A673 (cell line): ENCODE data around the gene MOV10. TPM values are rescaled to one million over a fixed set of nuclear protein-coding genes. Genes with fewer than 3 reads are reported as not detected.

Experiments used
- BruUV-seq: library from RNA; stranded (reverse); fragments of 400-500 nt; replicated peaks from 2 replicates; lab custom pipeline; 2021; lab: Mats Ljungman, UMichigan
- CTCF ChIA-PET: fragments of 300-600 bp; sonication (Branson Sonifier 250); formaldehyde crosslinking; loops from one replicate; lab custom pipeline; 2022; ENCODE audit warnings: antibody characterized with exemption; lab: Charles Lee
- POLR2A ChIA-PET: fragments of 300-600 bp; sonication (Branson Sonifier 250); formaldehyde crosslinking; loops from one replicate; lab custom pipeline; 2022; ENCODE audit warnings: antibody characterized with exemption; ENCODE audit not compliant: low non-redundant PET; lab: Charles Lee
- DNase-seq: peaks from one replicate; pipeline ENCODE4 v3.0.0-alpha.2; 2015; ENCODE audit warnings: low spot score
- H3K27ac ChIP-seq: fragments of 200-600 bp; sonication (generic); 2 replicates; pipeline ENCODE4 v1.5.1; 2016; ENCODE audit warnings: mixed run types, low read depth, mild to moderate bottlenecking, mixed read lengths, antibody characterized with exemption, low read length; ENCODE audit not compliant: poor library complexity, severe bottlenecking
- H3K27me3 ChIP-seq: fragments of 200-600 bp; sonication (generic); replicated peaks from 2 replicates; pipeline ENCODE4 v1.6.1; 2017; ENCODE audit warnings: mixed run types, low read depth, mild to moderate bottlenecking, mixed read lengths, antibody characterized with exemption, low read length; ENCODE audit not compliant: insufficient read depth, poor library complexity
- H3K36me3 ChIP-seq: fragments of 200-600 bp; sonication (generic); 2 replicates; pipeline ENCODE4 v1.6.1; 2016; ENCODE audit warnings: mixed run types, mild to moderate bottlenecking, mixed read lengths, antibody characterized with exemption, low read length; ENCODE audit not compliant: insufficient read depth, poor library complexity, severe bottlenecking
- H3K4me1 ChIP-seq: fragments of 200-600 bp; sonication (generic); 2 replicates; pipeline ENCODE4 v1.6.1; 2017; ENCODE audit warnings: mixed run types, mild to moderate bottlenecking, mixed read lengths, antibody characterized with exemption, low read length; ENCODE audit not compliant: insufficient read depth, poor library complexity, severe bottlenecking
- H3K4me3 ChIP-seq: fragments of 200-600 bp; sonication (generic); 2 replicates; pipeline ENCODE4 v1.5.1; 2016; ENCODE audit warnings: low read depth, mixed run types, mild to moderate bottlenecking, mixed read lengths, low read length; ENCODE audit not compliant: poor library complexity, severe bottlenecking
- H3K9me3 ChIP-seq: fragments of 200-600 bp; sonication (generic); 2 replicates; pipeline ENCODE4 v1.6.1; 2016; ENCODE audit warnings: mixed run types, low read depth, mild to moderate bottlenecking, mixed read lengths, antibody characterized with exemption, low read length; ENCODE audit not compliant: poor library complexity, severe bottlenecking
- EZH2 ChIP-seq: fragments of 200-600 bp; sonication (generic); IDR thresholded peaks from 2 replicates; pipeline ENCODE4 v1.6.1; 2017; ENCODE audit warnings: borderline replicate concordance, low read depth, mild to moderate bottlenecking, mixed read lengths, antibody characterized with exemption, low read length; ENCODE audit not compliant: poor library complexity, severe bottlenecking
- intact Hi-C: fragments of 100-400 bp; cut with micrococcal nuclease; formaldehyde crosslinking; loops from one replicate; pipeline ENCODE4 v1.10.0; 2022; ENCODE audit not compliant: unreplicated experiment
- total RNA-seq: library from RNA; stranded (reverse); gene quantifications from 2 replicates; pipeline ENCODE4 v1.2.3, GENCODE V29; 2021
- TF ChIP-seq, protein P1 (sequence below): fragments of 300-800, 200-600 bp; sonication (generic); conservative IDR thresholded peaks from 2 replicates; pipeline ENCODE4 v1.5.1; 2017; ENCODE audit warnings: low read depth, mild to moderate bottlenecking, antibody characterized with exemption, low read length, moderate library complexity, mixed read lengths

Gene MOV10
- total RNA-seq, 1 experiment from 2014 or later: 87.1 TPM

DNA sequence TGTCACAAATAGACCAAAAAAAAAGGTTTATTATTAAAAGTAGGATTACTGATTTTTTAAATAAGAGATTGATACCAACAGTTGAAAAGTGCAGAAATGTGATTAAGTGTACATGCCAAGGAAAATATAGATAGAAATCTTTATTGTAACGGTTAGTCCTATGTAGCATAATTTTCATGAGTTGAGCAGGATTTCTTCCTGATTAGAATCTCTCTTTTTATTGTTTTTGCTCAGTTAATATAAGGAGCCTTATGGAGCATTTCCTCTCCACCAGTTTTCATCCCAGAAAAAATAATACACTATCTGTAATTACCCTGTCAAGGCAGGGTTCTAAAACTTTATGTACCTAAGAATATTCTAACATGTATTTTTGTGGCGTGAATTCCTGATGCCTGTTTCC, 31.4 kb upstream of the MOV10 start:
- TF ChIP-seq, protein P1, sequence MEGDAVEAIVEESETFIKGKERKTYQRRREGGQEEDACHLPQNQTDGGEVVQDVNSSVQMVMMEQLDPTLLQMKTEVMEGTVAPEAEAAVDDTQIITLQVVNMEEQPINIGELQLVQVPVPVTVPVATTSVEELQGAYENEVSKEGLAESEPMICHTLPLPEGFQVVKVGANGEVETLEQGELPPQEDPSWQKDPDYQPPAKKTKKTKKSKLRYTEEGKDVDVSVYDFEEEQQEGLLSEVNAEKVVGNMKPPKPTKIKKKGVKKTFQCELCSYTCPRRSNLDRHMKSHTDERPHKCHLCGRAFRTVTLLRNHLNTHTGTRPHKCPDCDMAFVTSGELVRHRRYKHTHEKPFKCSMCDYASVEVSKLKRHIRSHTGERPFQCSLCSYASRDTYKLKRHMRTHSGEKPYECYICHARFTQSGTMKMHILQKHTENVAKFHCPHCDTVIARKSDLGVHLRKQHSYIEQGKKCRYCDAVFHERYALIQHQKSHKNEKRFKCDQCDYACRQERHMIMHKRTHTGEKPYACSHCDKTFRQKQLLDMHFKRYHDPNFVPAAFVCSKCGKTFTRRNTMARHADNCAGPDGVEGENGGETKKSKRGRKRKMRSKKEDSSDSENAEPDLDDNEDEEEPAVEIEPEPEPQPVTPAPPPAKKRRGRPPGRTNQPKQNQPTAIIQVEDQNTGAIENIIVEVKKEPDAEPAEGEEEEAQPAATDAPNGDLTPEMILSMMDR: no peak
- TF ChIP-seq EZH2: no peak
- Histone ChIP-seq H3K36me3 (peaks cover 7% of the 10 kb centered on the region), H3K4me1 (no peaks in the 10 kb centered on the region), H3K27ac (no peak overlapping the region), H3K4me3 (no peak overlapping the region), H3K9me3 (no peaks in the 10 kb centered on the region), H3K27me3 (no peaks in the 10 kb centered on the region)
- intact Hi-C loops: no loop called here
- ChIA-PET POLR2A (no interaction called here), CTCF (no interaction called here)
- no peak for DNase-seq
- BruUV-seq: no TSS peak

DNA sequence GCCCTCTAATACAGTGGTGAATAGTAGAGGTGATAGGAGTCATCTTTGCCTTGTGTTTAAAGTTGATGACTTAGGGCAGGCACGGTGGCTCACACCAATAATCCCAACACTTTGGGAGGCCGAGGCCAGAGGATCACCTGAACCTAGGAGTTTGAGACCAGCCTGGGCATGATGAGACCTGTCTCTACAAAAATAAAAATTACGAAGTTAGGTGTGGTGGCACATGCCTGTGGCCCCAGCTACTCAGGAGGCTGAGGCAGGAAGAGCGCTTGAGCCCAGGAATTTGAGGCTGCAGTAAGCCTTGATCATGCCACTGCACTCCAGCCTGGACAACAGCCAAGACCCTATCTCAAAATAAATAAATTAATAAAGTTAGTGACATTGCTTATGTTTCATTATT, 28.2 kb upstream of the MOV10 start:
- no TSS peak for BruUV-seq
- ChIA-PET POLR2A (no interaction called here), CTCF (no interaction called here)
- Histone ChIP-seq H3K4me1 (no peaks in the 10 kb centered on the region), H3K4me3 (no peak overlapping the region), H3K9me3 (no peaks in the 10 kb centered on the region), H3K27me3 (no peaks in the 10 kb centered on the region), H3K36me3 (peaks cover 33% of the 10 kb centered on the region), H3K27ac (no peak overlapping the region)
- TF ChIP-seq, protein P1: no peak
- no peak for TF ChIP-seq EZH2
- intact Hi-C loops: no loop called here
- no peak for DNase-seq

DNA sequence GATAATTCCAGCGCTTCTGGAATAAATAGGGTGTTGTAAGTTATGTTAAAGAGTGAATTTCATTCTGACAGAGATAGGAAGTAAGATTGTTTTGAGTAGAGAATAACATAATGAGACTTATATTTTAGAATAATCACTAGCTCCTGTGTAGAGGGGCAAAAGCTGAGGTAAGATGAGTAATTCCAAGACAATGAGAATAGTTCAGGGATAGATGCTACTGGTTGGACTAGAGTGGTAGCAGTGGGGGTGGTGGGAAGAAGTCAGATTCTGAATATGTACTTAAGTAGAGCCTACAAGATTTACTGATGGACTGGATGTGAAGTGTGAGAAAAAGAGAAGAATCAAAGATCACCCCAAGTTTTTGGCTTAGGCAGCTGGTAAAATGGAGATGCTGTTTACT, 23.3 kb upstream of the MOV10 start:
- BruUV-seq: no TSS peak
- Histone ChIP-seq H3K36me3 (peaks cover 59% of the 10 kb centered on the region), H3K4me3 (no peak overlapping the region), H3K27me3 (no peaks in the 10 kb centered on the region), H3K27ac (no peak overlapping the region), H3K4me1 (no peaks in the 10 kb centered on the region), H3K9me3 (no peaks in the 10 kb centered on the region)
- ChIA-PET CTCF (interaction anchor here (0.6 kb wide), 1 partner anchor 163 kb away, joined by 3 read pairs; no protein-coding TSS in a partner anchor), POLR2A (no interaction called here)
- TF ChIP-seq, protein P1: no peak
- TF ChIP-seq EZH2: no peak
- DNase-seq: no peak
- intact Hi-C loops: no loop called here
